GM18499 (cell line): ENCODE data around the gene CEP63.

Source experiments
- ATAC-seq: cut with Tn5 transposase; IDR thresholded peaks from one replicate; pipeline ENCODE4 v1.9.1; 2021; ENCODE audit warnings: moderate number of reproducible peaks; ENCODE audit not compliant: insufficient read depth, unreplicated experiment

Gene CEP63

GRCh38 chr3:134464689-134465365, 21.0 kb upstream of the CEP63 start:
- ATAC-seq, result no peak

DNA sequence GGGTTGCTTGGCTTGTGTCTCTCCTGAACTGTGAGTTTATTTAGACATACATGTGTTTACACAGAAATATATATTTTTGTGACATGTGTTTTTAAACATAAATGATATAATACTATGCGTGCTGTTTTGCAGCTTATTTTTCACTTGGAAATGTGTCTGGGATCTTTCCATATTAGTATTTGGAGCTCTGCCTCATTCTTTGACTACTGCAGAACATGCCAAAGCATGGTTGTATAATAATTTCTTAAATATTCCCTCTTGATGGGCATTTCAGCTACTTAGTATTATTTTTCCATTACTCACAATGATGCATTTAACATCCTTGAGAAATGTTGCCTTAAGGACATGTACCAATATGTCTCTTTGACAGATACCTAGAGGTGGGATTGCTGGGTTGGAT, 19.5 kb upstream of the CEP63 start:
- no peak for ATAC-seq

DNA sequence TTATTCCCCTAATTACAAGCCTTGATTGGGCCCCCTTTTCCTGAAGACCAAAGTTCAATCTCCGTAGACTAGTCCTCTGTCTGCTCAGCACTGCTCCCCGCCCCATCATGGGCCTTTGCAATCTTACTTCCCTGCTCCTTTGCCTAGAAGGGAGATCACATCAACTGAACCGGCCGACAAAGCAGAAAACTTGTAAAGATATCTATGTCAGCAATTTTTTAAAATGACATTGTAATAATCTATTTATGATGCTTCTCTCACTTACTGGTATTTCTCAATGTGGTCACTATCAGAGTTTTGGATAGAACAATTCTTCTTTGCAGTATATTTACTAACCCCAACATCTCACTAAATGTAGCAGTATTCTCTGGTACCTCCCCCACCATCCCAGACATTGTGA, 17.3 kb upstream of the CEP63 start:
- ATAC-seq, result no peak

DNA sequence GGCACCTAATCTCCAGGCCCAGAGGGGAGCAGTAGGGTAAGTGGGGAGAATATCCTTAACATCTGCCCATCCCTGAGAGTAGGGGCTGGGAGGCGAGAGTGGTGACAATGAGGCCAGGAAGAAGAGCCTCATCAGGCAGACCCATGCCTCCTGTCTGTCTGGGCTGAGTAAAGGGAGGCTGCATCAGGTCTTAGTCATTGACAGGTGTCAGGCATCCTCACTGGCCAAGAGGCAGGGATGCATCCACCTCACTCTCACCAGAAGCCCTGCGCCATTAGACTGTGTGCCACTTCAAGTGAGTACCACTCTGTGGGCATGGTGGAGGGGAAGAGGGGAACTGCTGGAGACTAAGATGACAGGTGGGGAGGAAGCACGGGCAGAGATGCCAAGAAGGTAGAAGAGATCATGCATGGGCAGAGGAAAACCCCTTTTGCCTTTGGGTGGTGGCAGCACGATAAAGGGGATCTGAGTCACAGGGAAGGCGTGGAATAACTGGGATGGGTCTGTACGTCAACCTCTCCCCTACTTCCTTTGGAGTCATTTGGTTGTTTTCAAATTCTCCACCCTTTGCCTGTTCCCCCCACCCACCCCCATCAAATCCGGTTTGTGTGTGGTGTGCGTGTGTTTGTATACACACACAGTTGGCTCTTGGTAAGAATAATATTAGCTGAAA, 14.2 kb upstream of the CEP63 start:
- ATAC-seq, result no peak

DNA sequence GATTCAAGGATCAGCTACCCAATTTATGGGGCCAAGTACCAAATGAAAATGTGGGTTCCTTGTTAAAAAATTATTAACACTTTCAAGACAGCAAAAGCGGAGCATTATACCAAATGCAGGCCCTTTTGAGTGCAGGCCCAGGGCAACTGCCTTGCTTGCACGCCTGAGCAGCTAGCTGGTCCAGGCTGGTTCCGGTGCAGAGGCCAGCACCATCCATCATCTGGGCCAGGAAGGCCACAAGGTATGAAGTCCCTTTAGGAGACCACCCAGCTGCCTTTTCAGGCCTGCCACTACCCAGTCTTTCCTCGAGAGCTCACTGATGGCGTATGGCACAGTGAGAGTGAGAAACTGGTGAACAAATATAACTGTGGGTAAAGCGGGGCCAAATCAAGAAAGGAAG, 13.0 kb upstream of the CEP63 start:
- ATAC-seq, result no peak

GRCh38 chr3:134473868-134474546, 11.8 kb upstream of the CEP63 start:
- no peak for ATAC-seq

- ATAC-seq, result no peak
These were observed 10.9 kb upstream of the CEP63 start for GRCh38 chr3:134474956-134475355.

DNA sequence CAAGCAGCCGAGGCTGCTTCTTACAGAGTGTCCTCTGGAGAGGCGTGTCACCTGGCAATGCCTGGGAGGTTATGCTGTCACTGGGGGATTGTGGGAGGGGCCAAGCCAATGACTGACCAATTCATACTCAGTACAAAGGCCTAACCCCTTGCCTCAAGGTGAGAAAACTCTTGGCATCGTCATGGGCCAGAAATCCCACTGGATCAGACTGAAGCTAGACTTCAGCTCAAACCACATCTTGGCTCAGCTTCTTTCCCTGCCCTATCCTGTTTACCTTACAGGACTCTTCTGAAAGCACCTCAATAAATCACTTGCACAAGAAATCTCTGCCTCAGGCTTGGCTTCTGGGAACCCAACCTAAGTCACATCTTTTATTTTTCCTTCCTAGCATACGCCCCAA, 9.6 kb upstream of the CEP63 start:
- ATAC-seq, result no peak

- no peak for ATAC-seq
These were observed 8.9 kb upstream of the CEP63 start for GRCh38 chr3:134477002-134477401.

DNA sequence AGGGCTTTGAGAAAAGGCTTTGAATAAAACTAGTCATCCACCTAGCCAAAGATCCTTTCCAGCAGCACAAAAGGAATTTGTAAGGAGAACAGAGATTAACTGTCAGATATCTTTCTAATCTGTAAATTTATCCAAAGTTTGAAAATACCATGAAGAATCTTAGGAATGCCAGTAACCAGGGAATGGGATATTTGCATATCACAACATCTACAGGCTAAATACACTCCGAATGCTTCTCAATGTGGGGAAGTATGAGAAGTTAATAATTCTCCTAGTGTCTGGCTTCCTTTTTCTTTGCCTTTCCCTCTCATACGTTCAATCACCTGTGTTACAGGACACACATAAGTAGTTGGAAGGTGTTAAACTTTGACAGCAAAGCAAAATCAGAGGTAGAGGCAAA, 7.9 kb upstream of the CEP63 start:
- ATAC-seq, result no peak

DNA sequence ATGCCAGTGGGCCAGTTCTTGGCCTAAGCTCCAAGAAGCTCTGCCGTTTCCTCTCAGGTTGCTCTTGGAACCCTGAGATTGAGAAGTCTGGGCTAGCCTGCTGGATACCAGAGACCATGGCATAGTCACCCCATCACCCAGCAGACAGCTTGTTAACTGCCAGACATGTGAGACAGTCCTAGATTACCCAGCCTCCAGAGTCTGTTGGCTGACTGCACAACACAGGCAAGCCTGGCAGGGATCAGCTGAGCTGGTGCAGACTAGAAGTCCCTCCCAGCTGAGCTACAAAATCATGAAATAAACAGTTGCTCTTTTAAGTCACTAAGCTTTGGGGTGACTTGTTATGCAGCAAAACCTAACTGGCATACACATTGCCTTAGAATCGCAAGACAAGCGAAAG, 5.3 kb upstream of the CEP63 start:
- no peak for ATAC-seq

- no peak for ATAC-seq
These were observed 4.7 kb upstream of the CEP63 start for GRCh38 chr3:134481166-134481565.

GRCh38 chr3:134482622-134483021, 3.2 kb upstream of the CEP63 start:
- no peak for ATAC-seq

DNA sequence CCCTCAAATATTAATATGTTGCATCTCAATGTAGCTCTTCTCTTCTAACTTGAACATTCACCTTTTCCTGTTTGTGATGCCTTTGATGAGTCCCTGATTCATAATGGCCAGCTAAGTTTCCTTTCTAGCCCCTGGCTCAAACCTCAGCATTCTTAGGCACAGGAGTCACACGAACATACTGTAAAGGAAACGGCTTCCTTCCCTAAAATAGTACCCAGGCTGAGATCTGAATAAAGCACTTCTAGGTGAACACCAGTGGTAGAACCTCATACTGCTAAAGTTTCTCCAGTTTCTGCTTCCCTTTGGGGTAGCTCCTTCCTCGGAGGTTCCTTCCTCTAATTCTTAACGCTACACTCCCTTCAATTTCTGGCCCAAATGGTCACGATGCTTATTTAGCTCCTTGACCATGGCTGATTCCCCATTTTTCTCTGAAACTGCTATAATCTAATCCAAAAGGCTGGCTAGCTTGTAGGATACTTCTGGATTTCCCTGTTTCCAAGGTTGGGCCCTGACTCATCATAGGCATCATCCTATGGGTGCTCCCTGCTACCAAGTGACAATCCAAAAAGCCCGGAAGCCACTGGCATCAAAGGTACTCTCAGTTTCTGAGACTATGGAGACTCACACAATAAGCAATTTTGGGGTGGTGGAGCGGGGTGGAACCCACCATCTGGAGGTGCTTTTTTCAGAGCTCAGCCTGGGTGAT, 2.5 kb upstream of the CEP63 start:
- no peak for ATAC-seq

DNA sequence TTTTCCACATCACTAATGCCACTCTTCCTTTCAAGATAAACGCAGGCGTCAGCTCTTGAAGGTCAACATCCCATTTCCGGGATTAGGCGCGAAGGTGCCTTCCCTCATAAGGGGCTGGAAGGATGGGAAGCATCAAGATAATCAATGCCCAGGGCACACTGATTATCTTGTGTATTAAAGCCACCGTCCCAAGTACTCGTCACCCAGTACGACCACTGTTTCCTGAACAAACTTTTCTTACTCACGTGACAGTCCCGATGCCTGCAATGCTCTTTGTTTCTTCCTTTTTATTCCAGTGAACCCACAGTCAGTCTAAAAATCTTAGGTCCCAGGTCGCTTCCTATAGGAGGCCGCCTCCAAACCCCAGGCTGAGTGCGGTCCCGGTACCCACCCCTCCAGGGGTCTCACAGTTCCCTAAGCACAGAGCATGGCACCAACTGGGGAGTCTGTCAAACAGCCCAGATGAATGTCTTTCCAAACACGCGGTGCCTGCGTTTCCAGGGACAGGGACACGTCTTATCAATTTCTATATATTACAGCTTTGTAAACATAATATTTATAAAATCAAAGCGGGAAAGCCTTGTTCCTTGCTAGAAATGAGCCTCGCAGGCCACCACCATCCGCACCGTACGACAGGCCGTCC, 661 bp upstream of the CEP63 start:
- peak; percentile 2 for ATAC-seq

GRCh38 chr3:134486577-134487041, 752 bp downstream of the CEP63 start:
- peak; percentile 4 for ATAC-seq

- ATAC-seq, result no peak
These were observed 1.5 kb downstream of the CEP63 start for GRCh38 chr3:134487406-134487805.

DNA sequence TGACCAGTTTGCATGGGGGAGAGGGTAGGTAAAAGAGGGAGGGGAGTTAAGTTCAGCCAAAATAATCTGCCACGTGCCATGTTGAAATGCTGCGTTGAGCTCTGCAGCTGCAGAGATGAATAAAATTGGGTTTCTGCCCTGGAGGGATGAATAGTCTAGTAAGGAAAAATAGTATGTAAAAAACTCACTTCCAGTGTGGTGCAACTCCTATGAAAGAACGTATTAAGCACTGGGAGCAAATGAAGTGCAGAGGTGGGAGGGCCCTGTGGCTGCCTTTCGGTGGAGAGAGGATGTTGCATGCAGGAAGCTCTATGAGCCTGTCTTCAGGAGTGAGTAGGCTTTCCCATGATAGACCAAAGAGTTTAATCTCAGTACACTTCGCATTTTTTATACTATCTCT, 8.6 kb downstream of the CEP63 start:
- ATAC-seq, result no peak

GRCh38 chr3:134495980-134496379, 10.1 kb downstream of the CEP63 start:
- no peak for ATAC-seq

DNA sequence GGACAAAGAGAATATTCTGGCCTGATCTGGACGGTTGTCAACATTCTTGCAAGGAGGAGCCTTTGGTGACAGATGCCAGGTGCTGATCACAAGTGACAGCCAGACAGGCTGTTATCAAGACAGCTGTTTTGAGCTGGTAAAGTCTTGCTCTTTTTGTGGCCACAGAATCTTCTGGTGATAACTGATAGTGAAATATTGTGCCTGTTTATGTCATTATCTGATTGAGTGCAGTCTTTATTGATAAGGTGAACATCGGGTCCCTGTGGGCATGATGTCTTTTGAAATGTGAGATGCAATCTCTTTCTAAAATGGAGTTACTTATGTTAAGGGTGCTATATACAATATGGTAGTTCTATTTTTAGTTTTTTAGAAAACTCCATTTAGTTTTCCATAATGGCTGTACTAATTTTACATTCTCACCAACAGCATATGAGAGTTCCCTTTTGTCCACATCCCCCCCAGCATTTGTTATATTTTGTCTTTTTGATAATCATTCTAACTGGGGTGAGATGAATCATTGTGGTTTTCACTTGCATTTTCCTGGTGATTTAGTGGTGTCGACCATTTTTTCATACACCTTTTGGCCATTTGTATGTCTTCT, 10.7 kb downstream of the CEP63 start:
- ATAC-seq, result no peak
